SKM-1 (cell line): ENCODE measurements around the gene HLCS.

Experiments
- DNase-seq: peaks from one replicate; lab custom pipeline; 2025; ENCODE audit not compliant: unreplicated experiment; lab: John Stamatoyannopoulos, UW

HLCS gene

GRCh38 chr21:36887963-36888362, 78.5 kb downstream of the HLCS start:
- no peak for DNase-seq

GRCh38 chr21:36883532-36884486, 82.7 kb downstream of the HLCS start:
- DNase-seq: no peak

DNA sequence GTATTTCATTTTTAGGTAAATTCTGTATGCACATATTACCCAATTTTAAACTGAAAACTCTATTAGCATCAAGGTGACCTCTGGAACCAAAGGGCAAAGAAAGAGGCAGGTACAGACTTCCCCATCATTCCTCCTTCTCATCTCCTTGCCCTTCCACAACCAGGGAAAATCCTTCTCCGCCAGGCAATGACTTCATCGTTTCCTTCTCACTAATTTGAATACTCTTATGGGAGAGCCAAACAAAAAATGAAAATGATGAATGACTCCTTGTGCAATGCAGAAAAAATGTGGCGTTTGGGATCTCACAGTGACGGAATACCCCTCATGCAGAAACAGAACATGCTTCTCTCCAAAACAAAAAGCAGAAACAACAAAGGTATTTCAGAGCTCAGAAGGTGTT, 83.7 kb downstream of the HLCS start:
- no peak for DNase-seq

DNA sequence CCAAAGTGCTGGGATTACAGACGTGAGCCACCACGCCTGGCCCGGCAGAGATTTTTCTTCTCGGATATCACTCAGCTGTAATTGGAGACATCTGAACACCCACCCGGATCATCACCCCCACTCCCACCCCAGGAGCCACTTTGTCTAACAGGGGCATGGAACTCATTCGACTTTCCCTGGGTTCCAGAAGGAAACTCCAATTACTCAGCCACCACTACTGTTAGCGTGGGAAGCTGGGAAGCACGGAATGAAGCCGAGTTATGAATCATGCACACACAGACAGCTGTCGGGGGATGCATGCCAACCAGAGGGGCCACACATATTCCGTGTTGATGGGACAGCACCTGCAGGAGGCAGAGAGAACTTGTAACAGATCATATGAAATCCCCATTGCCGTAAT, 85.2 kb downstream of the HLCS start:
- DNase-seq: no peak

GRCh38 chr21:36879827-36880226, 86.6 kb downstream of the HLCS start:
- no peak for DNase-seq

DNA sequence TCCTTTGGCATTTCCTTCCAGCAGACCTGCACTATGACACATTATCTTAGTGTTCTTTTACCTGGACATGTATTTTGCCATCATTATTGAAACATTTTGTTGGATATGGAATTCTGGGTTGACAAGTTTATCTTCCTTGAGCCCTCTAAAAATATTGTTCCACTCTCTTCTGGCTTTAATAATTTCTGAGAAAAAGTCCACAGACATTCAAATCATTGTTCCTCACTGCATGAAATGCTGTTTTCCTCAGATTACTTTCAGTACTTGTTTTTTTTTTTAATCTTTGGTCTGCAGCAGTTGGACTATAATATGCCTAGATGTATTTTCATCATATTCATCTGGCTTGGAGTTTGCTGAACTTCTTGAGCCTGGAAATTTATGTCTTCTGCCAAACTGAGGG, 88.7 kb downstream of the HLCS start:
- DNase-seq: no peak

GRCh38 chr21:36874665-36875064, 91.8 kb downstream of the HLCS start:
- DNase-seq: no peak

- no peak for DNase-seq
Measured at GRCh38 chr21:36873513-36873912, 93.0 kb downstream of the HLCS start.

- no peak for DNase-seq
Measured at GRCh38 chr21:36867291-36867905, 99.1 kb downstream of the HLCS start.

DNA sequence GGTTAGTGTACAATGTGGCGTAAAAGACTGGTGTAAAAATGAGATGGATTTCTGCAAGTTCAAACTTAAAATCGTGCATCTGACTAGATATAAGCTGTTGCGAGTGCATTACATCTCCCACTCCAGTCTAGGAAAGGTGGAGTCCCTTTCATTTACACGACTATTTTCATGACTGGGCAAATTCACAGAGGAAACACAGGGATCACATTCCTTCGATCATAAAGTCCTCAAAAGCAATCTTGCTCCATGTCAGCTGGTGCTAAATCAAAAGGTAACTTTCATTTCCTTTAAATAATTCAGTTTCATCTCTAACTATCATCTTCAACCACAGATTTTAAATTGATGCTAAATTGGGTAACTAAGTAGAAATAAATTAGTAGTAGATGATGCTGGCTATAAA, 100.0 kb downstream of the HLCS start:
- DNase-seq: no peak

GRCh38 chr21:36864974-36865373, 101.5 kb downstream of the HLCS start:
- DNase-seq: no peak

GRCh38 chr21:36863260-36863659, 103.2 kb downstream of the HLCS start:
- no peak for DNase-seq

GRCh38 chr21:36861595-36862323, 104.7 kb downstream of the HLCS start:
- no peak for DNase-seq

DNA sequence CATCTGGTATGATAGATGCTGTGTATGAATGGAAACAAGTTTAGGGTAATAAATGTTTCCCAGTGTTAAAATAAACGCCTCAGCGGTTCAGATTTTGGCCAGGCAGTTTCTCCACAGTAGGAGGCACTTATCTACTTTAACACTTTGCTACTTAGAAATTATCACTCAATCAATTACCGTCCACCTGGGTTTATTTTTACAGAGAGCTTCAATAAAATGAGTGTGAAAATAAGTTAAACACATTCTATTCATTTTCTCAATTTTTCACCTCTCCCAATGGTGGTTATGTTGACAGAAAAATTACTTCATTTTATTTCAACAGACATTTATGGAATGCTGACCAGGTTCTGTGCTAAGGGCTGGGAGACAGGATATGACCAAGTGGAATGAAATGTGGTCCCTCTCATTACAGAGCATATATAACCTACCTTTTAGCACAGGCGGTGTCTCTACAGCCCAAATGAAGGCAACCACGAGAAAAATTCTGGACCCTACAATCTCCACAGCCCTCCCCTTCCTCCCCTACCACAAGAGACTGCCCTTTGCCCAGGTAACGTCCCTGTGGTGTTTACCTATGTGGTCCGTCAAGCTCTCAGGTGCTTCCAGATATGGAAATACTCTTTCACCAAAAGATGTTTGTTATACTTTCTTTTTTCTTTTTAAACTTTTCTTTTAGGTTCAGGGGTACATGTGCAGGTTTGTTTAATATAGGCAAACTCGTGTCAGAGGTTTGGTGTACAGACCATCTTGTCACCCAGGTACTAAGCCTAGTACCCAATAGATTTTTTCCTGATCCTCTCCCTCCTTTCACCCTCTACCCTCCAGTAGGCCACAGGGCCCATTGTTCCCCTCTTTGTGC, 105.5 kb downstream of the HLCS start:
- DNase-seq: no peak

DNA sequence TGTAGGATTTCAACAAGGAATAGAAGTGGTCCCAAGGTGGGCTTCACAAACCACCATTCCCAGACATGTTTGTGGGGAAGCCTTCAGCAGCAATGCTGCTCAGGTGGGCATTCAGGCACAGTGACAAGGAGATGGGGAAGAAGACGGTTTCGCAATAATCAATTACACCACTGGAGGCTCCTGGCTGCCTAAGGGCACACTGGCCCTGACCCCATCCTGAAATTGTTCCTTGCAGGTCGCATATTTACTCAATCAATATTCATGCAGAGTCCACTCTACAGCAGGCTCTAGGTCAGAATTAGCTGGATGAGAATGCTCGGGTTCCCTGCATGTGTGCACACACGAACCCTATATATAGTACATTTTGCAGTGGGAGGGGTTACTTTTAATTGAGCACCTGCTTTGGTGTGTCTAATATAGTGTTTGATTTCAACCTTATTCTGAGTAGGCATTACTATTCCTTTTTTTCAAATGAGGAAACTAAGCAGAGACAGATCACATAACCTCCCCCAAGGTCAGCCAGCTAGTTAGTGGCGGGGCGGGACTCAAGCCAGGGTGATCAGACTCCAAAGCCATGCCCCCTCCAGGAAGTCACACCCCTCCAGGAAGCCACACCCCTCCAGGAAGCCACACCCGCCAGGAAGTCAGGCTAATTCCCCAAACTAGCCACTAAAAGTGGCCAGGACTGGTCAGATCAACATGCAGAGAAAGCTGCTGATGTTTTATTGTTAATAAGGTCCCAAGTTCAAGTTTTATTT, 106.5 kb downstream of the HLCS start:
- peak; percentile 87 for DNase-seq

DNA sequence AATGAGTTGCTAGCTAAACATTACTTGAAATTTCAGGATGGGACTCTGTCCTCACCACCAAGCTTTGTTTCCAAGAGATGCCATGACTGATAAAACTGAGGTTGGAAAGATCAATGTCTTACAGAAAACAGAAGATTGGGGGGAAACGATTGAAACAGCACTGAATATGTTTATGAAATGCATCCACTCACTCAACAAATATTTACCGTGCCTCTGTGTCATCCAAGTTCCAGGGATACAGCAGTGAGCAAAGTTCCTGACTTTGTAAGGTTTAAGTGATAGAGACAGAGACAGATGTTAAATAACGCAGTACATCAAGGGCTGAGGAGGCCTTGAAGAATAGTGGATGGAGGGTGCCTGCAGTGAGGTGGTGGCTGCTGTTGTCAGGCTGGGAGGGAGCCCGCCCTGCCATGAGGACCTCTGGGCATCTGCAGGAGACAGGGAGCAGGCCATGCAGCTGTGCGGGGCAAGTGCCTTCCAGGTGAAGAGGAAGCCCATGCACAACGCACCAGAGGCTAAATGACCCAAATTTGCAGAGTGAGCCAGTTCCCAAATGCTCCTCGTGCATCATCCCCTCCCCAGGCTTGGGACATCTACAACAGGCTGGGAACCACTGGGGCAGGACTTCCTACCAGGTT, 108.0 kb downstream of the HLCS start:
- DNase-seq: no peak

DNA sequence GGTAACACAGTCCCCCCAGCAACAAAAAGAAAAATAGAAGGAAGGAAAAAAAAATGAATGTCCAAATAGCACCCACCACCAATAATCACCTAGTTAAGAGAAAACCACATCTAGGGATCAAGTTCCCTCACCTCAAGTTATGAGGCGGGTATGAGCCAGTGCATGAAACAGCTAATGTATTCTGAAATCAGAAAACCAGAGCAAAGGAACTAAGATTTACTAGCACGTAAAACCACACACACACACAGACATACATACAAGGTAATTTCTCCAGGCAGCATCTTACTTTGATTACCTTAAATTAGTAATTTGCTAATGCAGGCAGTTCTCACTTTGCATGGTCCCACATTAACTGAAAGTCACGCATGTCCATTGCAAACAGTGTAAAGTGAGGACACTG, 109.8 kb downstream of the HLCS start:
- DNase-seq: no peak

DNA sequence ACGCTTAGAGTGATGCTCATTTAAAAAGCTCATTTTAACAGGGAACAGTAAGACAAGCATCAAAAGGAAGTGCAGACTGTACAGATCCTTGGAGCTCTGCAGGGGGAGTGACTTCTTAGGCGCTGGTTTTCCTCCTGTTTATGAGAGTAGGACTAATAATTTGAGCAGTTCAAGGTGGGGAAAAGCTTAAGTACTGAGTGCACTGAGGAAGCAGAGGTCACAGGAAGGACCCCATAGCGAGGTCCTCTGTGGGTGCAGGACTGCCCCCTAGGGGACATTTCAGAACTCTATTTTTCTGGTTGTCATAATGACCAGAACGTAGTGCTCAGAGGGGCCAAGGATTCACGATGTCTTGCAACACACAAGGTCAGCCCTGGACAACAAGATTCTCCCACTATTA, 112.1 kb downstream of the HLCS start:
- DNase-seq: no peak

- no peak for DNase-seq
Measured at GRCh38 chr21:36852864-36853263, 113.6 kb downstream of the HLCS start.

DNA sequence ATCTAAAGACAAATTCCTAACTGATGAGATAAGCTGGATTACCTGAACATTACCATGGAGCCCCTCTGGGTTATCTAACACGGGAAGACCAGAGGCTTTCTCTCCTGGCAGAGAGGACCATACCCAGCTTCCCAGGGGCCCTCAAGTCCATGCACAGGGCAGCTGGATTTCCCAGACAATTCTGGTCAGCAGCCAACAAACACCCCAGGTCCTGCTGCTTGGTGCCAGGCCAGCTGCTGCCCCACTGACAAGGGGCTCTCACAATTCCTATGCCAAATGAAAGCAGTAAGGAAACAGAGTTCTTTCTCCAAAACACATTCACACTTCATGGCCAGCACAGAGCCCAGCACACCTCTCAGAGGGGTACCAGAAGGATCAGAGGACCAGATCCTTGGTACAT, 114.2 kb downstream of the HLCS start:
- no peak for DNase-seq
